Measurements from ENCODE around the gene DYNLL1. TPM values are rescaled to one million over a fixed set of nuclear protein-coding genes. Genes with fewer than 3 reads are reported as not detected.

The DYNLL1 gene
- total RNA-seq, 4 donors from 2014 or later, result 179 to 271 (median 229) TPM

DNA sequence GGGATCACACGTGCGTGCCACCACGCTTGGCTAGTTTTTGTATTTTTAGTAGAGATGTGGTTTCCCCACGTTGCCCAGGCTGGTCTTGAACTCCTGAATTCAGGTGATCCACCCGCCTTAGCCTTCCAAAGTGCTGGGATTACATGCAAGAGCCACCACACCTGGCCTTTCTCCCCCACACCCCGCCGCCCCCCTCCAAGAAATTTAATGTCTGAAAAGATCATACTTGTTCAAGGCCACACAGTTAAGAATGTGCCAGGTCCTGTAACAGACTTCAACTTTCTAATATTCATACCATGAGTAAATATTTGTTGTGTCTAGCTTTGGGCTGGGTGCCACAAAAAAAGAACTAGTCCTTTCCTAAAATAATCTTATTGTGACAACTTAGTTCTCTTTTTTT lies 40.6 kb upstream of the DYNLL1 start:
- H3K9me3 ChIP-seq, result no peaks in the 10 kb centered on the region
- no peaks in the 10 kb centered on the region for H3K27me3 ChIP-seq
- WGBS, 2 donors (ENCODE audit: low coverage in 1 of 2), result 79% methylated on average over 4 of the region's 7 CpGs; no CpG with 5 or more reads in 1 of the 2 donors
- no peak overlapping the region for H3K4me3 ChIP-seq
- no peak overlapping the region for H3K27ac ChIP-seq
- peaks cover 0 to 90% of the 10 kb centered on the region in 2 donors for H3K36me3 ChIP-seq
- no peaks in the 10 kb centered on the region for H3K4me1 ChIP-seq
- TF ChIP-seq POLR2A (IDR thresholded peaks at IDR 0.05), result no peak
- no peak for TF ChIP-seq POLR2AphosphoS5 (IDR thresholded peaks at IDR 0.05)
- TF ChIP-seq, protein P1, sequence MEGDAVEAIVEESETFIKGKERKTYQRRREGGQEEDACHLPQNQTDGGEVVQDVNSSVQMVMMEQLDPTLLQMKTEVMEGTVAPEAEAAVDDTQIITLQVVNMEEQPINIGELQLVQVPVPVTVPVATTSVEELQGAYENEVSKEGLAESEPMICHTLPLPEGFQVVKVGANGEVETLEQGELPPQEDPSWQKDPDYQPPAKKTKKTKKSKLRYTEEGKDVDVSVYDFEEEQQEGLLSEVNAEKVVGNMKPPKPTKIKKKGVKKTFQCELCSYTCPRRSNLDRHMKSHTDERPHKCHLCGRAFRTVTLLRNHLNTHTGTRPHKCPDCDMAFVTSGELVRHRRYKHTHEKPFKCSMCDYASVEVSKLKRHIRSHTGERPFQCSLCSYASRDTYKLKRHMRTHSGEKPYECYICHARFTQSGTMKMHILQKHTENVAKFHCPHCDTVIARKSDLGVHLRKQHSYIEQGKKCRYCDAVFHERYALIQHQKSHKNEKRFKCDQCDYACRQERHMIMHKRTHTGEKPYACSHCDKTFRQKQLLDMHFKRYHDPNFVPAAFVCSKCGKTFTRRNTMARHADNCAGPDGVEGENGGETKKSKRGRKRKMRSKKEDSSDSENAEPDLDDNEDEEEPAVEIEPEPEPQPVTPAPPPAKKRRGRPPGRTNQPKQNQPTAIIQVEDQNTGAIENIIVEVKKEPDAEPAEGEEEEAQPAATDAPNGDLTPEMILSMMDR (IDR thresholded peaks at IDR 0.05), result no peak
- no peak for TF ChIP-seq EP300 (IDR thresholded peaks at IDR 0.05)
- no peak for ATAC-seq

DNA sequence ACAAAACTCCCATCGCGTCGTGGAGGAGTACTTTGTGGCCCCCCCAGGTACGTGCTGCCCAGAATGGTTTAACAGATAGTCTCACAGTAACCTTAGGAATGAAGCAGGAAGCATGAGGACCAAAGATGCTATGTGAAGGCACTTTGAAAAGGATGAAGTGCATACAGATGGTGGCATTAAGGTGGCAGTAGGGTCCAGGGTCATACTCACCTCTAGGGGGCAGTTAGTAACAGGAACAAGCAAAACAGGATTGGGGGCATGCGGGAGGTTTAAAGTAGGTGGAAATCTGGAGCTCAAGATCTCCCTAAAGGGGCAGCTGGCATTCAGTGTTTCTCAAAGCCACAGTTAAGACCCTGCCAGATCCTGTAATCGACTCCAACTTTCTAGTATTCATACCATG lies 38.8 kb upstream of the DYNLL1 start:
- Histone ChIP-seq H3K36me3 (peaks cover 4 to 95% of the 10 kb centered on the region in 2 donors), H3K4me3 (no peak overlapping the region)
- ATAC-seq, result no peak

GRCh38 chr12:120460157-120460556 lies 35.8 kb upstream of the DYNLL1 start:
- no peaks in the 10 kb centered on the region for H3K27me3 ChIP-seq
- TF ChIP-seq EP300 (IDR thresholded peaks at IDR 0.05) (no peak), POLR2AphosphoS5 (IDR thresholded peaks at IDR 0.05) (no peak), POLR2A (IDR thresholded peaks at IDR 0.05) (no peak)
- TF ChIP-seq, protein P1 (IDR thresholded peaks at IDR 0.05), result no peak
- no peak for ATAC-seq
- no peak overlapping the region for H3K4me3 ChIP-seq
- H3K36me3 ChIP-seq, result peaks cover 4 to 99% of the 10 kb centered on the region in 2 donors
- H3K9me3 ChIP-seq, result no peaks in the 10 kb centered on the region
- WGBS, 2 donors (ENCODE audit: low coverage in 1 of 2), result 80 to 89% methylated on average over 3 of the region's 3 CpGs
- peaks cover 0 to 1% (median 0%) of the 10 kb centered on the region in 3 donors for H3K4me1 ChIP-seq
- H3K27ac ChIP-seq, result no peak overlapping the region

More for the DNA sequence above, 38.8 kb upstream of the DYNLL1 start:
- TF ChIP-seq POLR2A (IDR thresholded peaks at IDR 0.05), result no peak
- TF ChIP-seq POLR2AphosphoS5 (IDR thresholded peaks at IDR 0.05), result no peak
- TF ChIP-seq, protein P1 (IDR thresholded peaks at IDR 0.05), result no peak
- TF ChIP-seq EP300 (IDR thresholded peaks at IDR 0.05), result no peak
- no peaks in the 10 kb centered on the region for H3K4me1 ChIP-seq
- no peaks in the 10 kb centered on the region for H3K9me3 ChIP-seq
- H3K27ac ChIP-seq, result no peak overlapping the region
- WGBS, 2 donors (ENCODE audit: low coverage in 1 of 2), result 72% methylated on average over 3 of the region's 6 CpGs; no CpG with 5 or more reads in 1 of the 2 donors
- no peaks in the 10 kb centered on the region for H3K27me3 ChIP-seq

- no peak overlapping the region for H3K4me3 ChIP-seq
- peaks cover 4 to 96% of the 10 kb centered on the region in 2 donors for H3K36me3 ChIP-seq
- TF ChIP-seq, protein P1 (IDR thresholded peaks at IDR 0.05), result no peak
- TF ChIP-seq POLR2AphosphoS5 (IDR thresholded peaks at IDR 0.05) (no peak), EP300 (IDR thresholded peaks at IDR 0.05) (no peak), POLR2A (IDR thresholded peaks at IDR 0.05) (no peak)
- H3K4me1 ChIP-seq, result peaks cover 0 to 21% (median 13%) of the 10 kb centered on the region in 3 donors
- 54 to 67% methylated on average over 2 to 3 of the region's 3 CpGs for WGBS, 2 donors (ENCODE audit: low coverage in 1 of 2)
- no peak overlapping the region for H3K27ac ChIP-seq
- H3K9me3 ChIP-seq, result no peaks in the 10 kb centered on the region
- H3K27me3 ChIP-seq, result no peaks in the 10 kb centered on the region
- no peak for ATAC-seq
These were observed 33.7 kb upstream of the DYNLL1 start for GRCh38 chr12:120462099-120462640.

GRCh38 chr12:120463712-120464111 lies 32.2 kb upstream of the DYNLL1 start:
- no peak overlapping the region for H3K4me3 ChIP-seq
- H3K27ac ChIP-seq, result no peak overlapping the region
- WGBS, 2 donors (ENCODE audit: low coverage in 1 of 2), result 74 to 76% methylated on average over 5 of the region's 5 CpGs
- H3K27me3 ChIP-seq, result no peaks in the 10 kb centered on the region
- no peak for ATAC-seq
- H3K4me1 ChIP-seq, result peaks cover 0 to 36% (median 18%) of the 10 kb centered on the region in 3 donors
- no peaks in the 10 kb centered on the region for H3K9me3 ChIP-seq
- H3K36me3 ChIP-seq, result peaks cover 4 to 83% of the 10 kb centered on the region in 2 donors
- TF ChIP-seq EP300 (IDR thresholded peaks at IDR 0.05) (no peak), POLR2AphosphoS5 (IDR thresholded peaks at IDR 0.05) (no peak), POLR2A (IDR thresholded peaks at IDR 0.05) (no peak)
- TF ChIP-seq, protein P1 (IDR thresholded peaks at IDR 0.05), result no peak

Measured in gastroesophageal sphincter (tissue), 4 donors.